CD4-positive, alpha-beta T cell (primary cell): ENCODE measurements around the gene ZNF581. TPM values are rescaled to one million over a fixed set of nuclear protein-coding genes. Genes with fewer than 3 reads are reported as not detected.
A peak's percentile ranks its signal among the peaks of the same experiment; 100 is the strongest.

Source experiments
- ATAC-seq: fragments of 200-7000 bp; cut with Tn5 transposase; one replicate; pipeline ENCODE4 v1.10.0; 2022; ENCODE audit warnings: mild to moderate bottlenecking; ENCODE audit not compliant: poor library complexity
- CTCF ChIA-PET: fragments of 350-600 bp; sonication (Branson Sonifier 250); formaldehyde crosslinking; loops from one replicate; lab custom pipeline; 2021; ENCODE audit warnings: antibody characterized with exemption, inconsistent platforms; lab: Charles Lee
- POLR2A ChIA-PET: fragments of 350-600 bp; sonication (Branson Sonifier 250); formaldehyde crosslinking; loops from one replicate; lab custom pipeline; 2021; ENCODE audit warnings: antibody characterized with exemption, inconsistent platforms; lab: Charles Lee
- DNase-seq, 14 experiments: peaks; one replicate each; pipeline ENCODE4 v3.0.0-alpha.2; 2013 to 2020; ENCODE audit warnings: mixed read lengths in 2 of 14
- H3K27ac ChIP-seq, 2 donors: one replicate each; pipeline versions ENCODE4 v1.5.1 to v1.7.0; 2013; ENCODE audit warnings: low read length in 2 of 2, low read depth in 1 of 2, mild to moderate bottlenecking in 1 of 2
- H3K27me3 ChIP-seq, 2 experiments: 1 replicate in 1 of 2; 2 replicates in 1 of 2; pipeline versions ENCODE4 v1.6.1 to v1.7.0; 2013; ENCODE audit warnings: low read length in 2 of 2, control low read depth in 1 of 2, mild to moderate bottlenecking in 1 of 2, moderate library complexity in 1 of 2; ENCODE audit not compliant: insufficient read depth in 2 of 2, control insufficient read depth in 1 of 2
- H3K36me3 ChIP-seq: one replicate; pipeline ENCODE4 v1.6.1; 2013; ENCODE audit warnings: low read length, control low read depth; ENCODE audit not compliant: insufficient read depth
- H3K4me1 ChIP-seq: one replicate; pipeline ENCODE4 v1.6.1; 2013; ENCODE audit warnings: low read length, control low read depth; ENCODE audit not compliant: insufficient read depth
- H3K4me3 ChIP-seq: one replicate; pipeline ENCODE4 v1.5.1; 2013; ENCODE audit warnings: mild to moderate bottlenecking, low read length, moderate library complexity
- H3K9me3 ChIP-seq, 2 experiments: 1 replicate in 1 of 2; 2 replicates in 1 of 2; pipeline versions ENCODE4 v1.6.1 to v1.7.0; 2013; ENCODE audit warnings: low read length in 2 of 2, mild to moderate bottlenecking in 2 of 2, control low read depth in 1 of 2, moderate library complexity in 1 of 2; ENCODE audit not compliant: control insufficient read depth in 1 of 2, insufficient read depth in 1 of 2
- H3K27ac Mint-ChIP-seq: one replicate; pipeline ENCODE4 v1.8.0; 2020; ENCODE audit warnings: mixed read lengths
- H3K27me3 Mint-ChIP-seq: one replicate; pipeline ENCODE4 v1.8.0; 2021; ENCODE audit warnings: mixed read lengths
- H3K36me3 Mint-ChIP-seq: one replicate; pipeline ENCODE4 v1.8.0; 2021; ENCODE audit warnings: low read depth, mixed read lengths
- H3K4me1 Mint-ChIP-seq: one replicate; pipeline ENCODE4 v1.8.0; 2021; ENCODE audit warnings: low read depth, mixed read lengths
- H3K4me3 Mint-ChIP-seq: one replicate; pipeline ENCODE4 v1.8.0; 2020; ENCODE audit warnings: mild to moderate bottlenecking, mixed read lengths
- H3K9me3 Mint-ChIP-seq: one replicate; pipeline ENCODE4 v1.8.0; 2020; ENCODE audit warnings: mixed read lengths
- CTCF ChIP-seq: fragments of 200-600 bp; IDR thresholded peaks from one replicate; pipeline ENCODE4 v1.8.0; 2022; ENCODE audit warnings: antibody characterized with exemption, mild to moderate bottlenecking
- intact Hi-C, 2 experiments: fragments of 100-400 bp; cut with DNase I in 1 of 2; cut with micrococcal nuclease in 1 of 2; formaldehyde crosslinking; loops; one replicate each; pipeline versions ENCODE4 v1.15.1 to v1.9.0; 2023 to 2025; cut with DNase I, micrococcal nuclease
- total RNA-seq, 174 experiments: library from RNA in 2 of 174; stranded (reverse) in 2 of 174; gene quantifications; one replicate each; pipeline ENCODE4 v1.2.3 and lab custom pipeline; 2021 to 2026

Gene ZNF581
- total RNA-seq, 2 experiments from 2014 or later: 23.1 to 24.7 TPM

- H3K36me3 ChIP-seq: peaks cover 12% of the 10 kb centered on the region
- no peaks in the 10 kb centered on the region for H3K9me3 Mint-ChIP-seq
- H3K27ac Mint-ChIP-seq: no peak overlapping the region
- H3K4me1 Mint-ChIP-seq: peaks cover 34% of the 10 kb centered on the region
- POLR2A ChIA-PET: interaction anchor here (0.9 to 2.0 kb wide), 2 partner anchors 9 to 15 kb away, joined by 3 to 14 read pairs; no protein-coding TSS in a partner anchor
- TF ChIP-seq CTCF: no peak
- H3K27me3 Mint-ChIP-seq: no peaks in the 10 kb centered on the region
- no peaks in the 10 kb centered on the region for H3K27me3 ChIP-seq
- H3K4me3 Mint-ChIP-seq: peak overlapping the region; percentile 76
- peak overlapping the region; percentile 59 for H3K4me3 ChIP-seq
- H3K27ac ChIP-seq: no peak overlapping the region
- CTCF ChIA-PET: interaction anchor here (1.8 to 2.5 kb wide), 2 partner anchors 16 to 43 kb away, joined by 4 to 12 read pairs; partner anchors contain the start of gene ZNF865
- H3K9me3 ChIP-seq: no peaks in the 10 kb centered on the region
- no peak for ATAC-seq
- intact Hi-C loops: loop anchor here in 1 of 2 experiments (5.0 kb wide), 1 partner anchor 34 kb away; no protein-coding TSS in a partner anchor
- peaks cover 49% of the 10 kb centered on the region for H3K4me1 ChIP-seq
- peaks cover 11% of the 10 kb centered on the region for H3K36me3 Mint-ChIP-seq
- no peak for DNase-seq
Measured at GRCh38 chr19:55648585-55649267, 5.3 kb downstream of the ZNF581 start.

- Mint-ChIP-seq H3K4me1 (peaks cover 27% of the 10 kb centered on the region), H3K36me3 (peaks cover 15% of the 10 kb centered on the region), H3K4me3 (peak overlapping the region; percentile 85), H3K27me3 (no peaks in the 10 kb centered on the region), H3K9me3 (no peaks in the 10 kb centered on the region), H3K27ac (peak overlapping the region; percentile 17)
- Histone ChIP-seq H3K4me3 (no peak overlapping the region), H3K27ac (no peak overlapping the region), H3K4me1 (peaks cover 41% of the 10 kb centered on the region), H3K36me3 (peaks cover 12% of the 10 kb centered on the region), H3K9me3 (no peaks in the 10 kb centered on the region), H3K27me3 (no peaks in the 10 kb centered on the region)
- intact Hi-C loops: loop anchor here in 1 of 2 experiments (5.0 to 10.0 kb wide), 2 partner anchors 33 to 1455 kb away; partner anchors contain the start of gene TSEN34
- TF ChIP-seq CTCF: no peak
- DNase-seq (peak in 1 of 14 experiments; percentile 40), ATAC-seq (no peak)
- ChIA-PET POLR2A (interaction anchor here (0.9 kb wide), 1 partner anchor 10 kb away, joined by 3 read pairs; no protein-coding TSS in a partner anchor), CTCF (interaction anchor here (0.6 kb wide), 1 partner anchor 17 kb away, joined by 3 read pairs; no protein-coding TSS in a partner anchor)
Measured at GRCh38 chr19:55649268-55650125, 6.0 kb downstream of the ZNF581 start.

- Mint-ChIP-seq H3K27me3 (no peaks in the 10 kb centered on the region), H3K4me3 (peak overlapping the region; percentile 84), H3K27ac (no peak overlapping the region), H3K9me3 (no peaks in the 10 kb centered on the region), H3K36me3 (peaks cover 16% of the 10 kb centered on the region), H3K4me1 (peaks cover 27% of the 10 kb centered on the region)
- H3K36me3 ChIP-seq: peaks cover 5% of the 10 kb centered on the region
- DNase-seq (peak in 1 of 14 experiments; percentile 23), ATAC-seq (no peak)
- H3K27ac ChIP-seq: no peak overlapping the region
- TF ChIP-seq CTCF: no peak
- no peak overlapping the region for H3K4me3 ChIP-seq
- no peaks in the 10 kb centered on the region for H3K27me3 ChIP-seq
- POLR2A ChIA-PET: no interaction called here
- intact Hi-C loops: loop anchor here in 1 of 2 experiments (10.0 kb wide), 1 partner anchor 1455 kb away; the partner anchor contains the start of gene TSEN34
- peaks cover 34% of the 10 kb centered on the region for H3K4me1 ChIP-seq
- no peaks in the 10 kb centered on the region for H3K9me3 ChIP-seq
- CTCF ChIA-PET: interaction anchor here (0.6 kb wide), 1 partner anchor 18 kb away, joined by 3 read pairs; no protein-coding TSS in a partner anchor
Measured at GRCh38 chr19:55650126-55650557, 6.7 kb downstream of the ZNF581 start.
